ENCODE results near the gene LILRA1. TPM values are rescaled to one million over a fixed set of nuclear protein-coding genes. Genes with fewer than 3 reads are reported as not detected.
"Not testable (repeated sequence)": the region's sequence is repeated elsewhere in the genome, so short reads cannot be mapped to it uniquely, and the experiment has no call there.

Gene LILRA1
- polyA plus RNA-seq, 3 donors = 88.5 to 151 (median 141) TPM

DNA sequence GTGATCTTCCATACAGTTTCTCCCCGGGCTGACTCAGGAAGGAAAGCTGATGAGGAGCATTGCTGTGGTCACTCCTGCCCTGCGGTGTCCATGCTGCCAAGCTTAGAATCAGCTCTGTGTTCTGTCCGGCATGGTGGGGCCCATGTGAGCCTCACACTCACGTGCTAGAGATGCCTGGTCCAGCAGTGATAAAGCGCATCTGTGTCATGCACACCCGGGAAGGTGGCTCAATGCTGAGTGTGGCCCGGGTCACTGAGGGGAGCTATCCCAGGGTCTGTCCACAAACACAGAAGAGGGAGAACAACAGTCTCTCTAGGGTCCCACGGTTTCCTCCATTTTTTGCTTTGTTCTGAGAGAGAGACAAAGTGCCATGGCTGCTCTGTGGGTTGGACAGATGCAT is 33.3 kb downstream of the LILRA1 start:
- H3K9me3 ChIP-seq (replicated peaks in 1 of 2; ENCODE audit: control insufficient read depth in 1 of 2, insufficient read depth in 1 of 2, low read length in 2 of 2) = no peaks in the 10 kb centered on the region
- WGBS (ENCODE audit: insufficient coverage) = 93% methylated on average over 8 of the region's 8 CpGs
- no peak overlapping the region for H2AFZ ChIP-seq (ENCODE audit: insufficient read depth, low read depth, low read length, poor library complexity, severe bottlenecking)
- Mint-ChIP-seq H3K9me3 (peaks cover 0 to 4% (median 0%) of the 10 kb centered on the region in 7 donors), H3K36me3 (peaks cover 11 to 15% of the 10 kb centered on the region in 2 donors), H3K27me3 (ENCODE audit: low read depth in 3 of 3) (peaks cover 0 to 6% (median 3%) of the 10 kb centered on the region in 3 donors), H3K4me1 (peaks cover 62% of the 10 kb centered on the region), H3K4me3 (no peak overlapping the region), H3K27ac (peak overlapping the region in 1 of 7 donors; percentile 23)
- H3K36me3 ChIP-seq (replicated peaks in 1 of 2; ENCODE audit: control insufficient read depth in 1 of 2, insufficient read depth in 2 of 2, low read length in 2 of 2) = peaks cover 3 to 4% of the 10 kb centered on the region in 2 donors
- H3K4me2 ChIP-seq (replicated peaks; ENCODE audit: extremely low read depth, low read length, poor library complexity, severe bottlenecking) = no peak overlapping the region
- DNase-seq = no peak
- peaks cover 13% of the 10 kb centered on the region for H3K79me2 ChIP-seq (ENCODE audit: insufficient read depth, low read length)
- H3K4me3 ChIP-seq (replicated peaks in 1 of 3; ENCODE audit: low read depth in 2 of 3, low read length in 3 of 3) = no peak overlapping the region
- H3K27ac ChIP-seq (ENCODE audit: low read depth in 1 of 2, low read length in 2 of 2) = no peak overlapping the region
- TF ChIP-seq, protein P1, sequence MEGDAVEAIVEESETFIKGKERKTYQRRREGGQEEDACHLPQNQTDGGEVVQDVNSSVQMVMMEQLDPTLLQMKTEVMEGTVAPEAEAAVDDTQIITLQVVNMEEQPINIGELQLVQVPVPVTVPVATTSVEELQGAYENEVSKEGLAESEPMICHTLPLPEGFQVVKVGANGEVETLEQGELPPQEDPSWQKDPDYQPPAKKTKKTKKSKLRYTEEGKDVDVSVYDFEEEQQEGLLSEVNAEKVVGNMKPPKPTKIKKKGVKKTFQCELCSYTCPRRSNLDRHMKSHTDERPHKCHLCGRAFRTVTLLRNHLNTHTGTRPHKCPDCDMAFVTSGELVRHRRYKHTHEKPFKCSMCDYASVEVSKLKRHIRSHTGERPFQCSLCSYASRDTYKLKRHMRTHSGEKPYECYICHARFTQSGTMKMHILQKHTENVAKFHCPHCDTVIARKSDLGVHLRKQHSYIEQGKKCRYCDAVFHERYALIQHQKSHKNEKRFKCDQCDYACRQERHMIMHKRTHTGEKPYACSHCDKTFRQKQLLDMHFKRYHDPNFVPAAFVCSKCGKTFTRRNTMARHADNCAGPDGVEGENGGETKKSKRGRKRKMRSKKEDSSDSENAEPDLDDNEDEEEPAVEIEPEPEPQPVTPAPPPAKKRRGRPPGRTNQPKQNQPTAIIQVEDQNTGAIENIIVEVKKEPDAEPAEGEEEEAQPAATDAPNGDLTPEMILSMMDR (IDR thresholded peaks at IDR 0.05) = no peak
- peaks cover 9% of the 10 kb centered on the region for H4K20me1 ChIP-seq (ENCODE audit: insufficient read depth, low read length)
- peaks cover 30 to 49% of the 10 kb centered on the region in 2 donors for H3K4me1 ChIP-seq (ENCODE audit: control insufficient read depth in 1 of 2, insufficient read depth in 2 of 2, low read length in 2 of 2)
- H3K27me3 ChIP-seq (ENCODE audit: control insufficient read depth in 2 of 2, insufficient read depth in 2 of 2, low read length in 2 of 2) = no peaks in the 10 kb centered on the region
- H3K9ac ChIP-seq (ENCODE audit: insufficient read depth, low read length, poor library complexity, severe bottlenecking) = no peak overlapping the region
- intact Hi-C loops (cut with micrococcal nuclease) = no loop called here

- H3K9me3 Mint-ChIP-seq; H3K27ac ChIP-seq (ENCODE audit: low read depth in 1 of 2, low read length in 2 of 2); H3K4me2 ChIP-seq (replicated peaks; ENCODE audit: extremely low read depth, low read length, poor library complexity, severe bottlenecking); H3K9me3 ChIP-seq (replicated peaks in 1 of 2; ENCODE audit: control insufficient read depth in 1 of 2, insufficient read depth in 1 of 2, low read length in 2 of 2); H2AFZ ChIP-seq (ENCODE audit: insufficient read depth, low read depth, low read length, poor library complexity, severe bottlenecking); H3K27me3 ChIP-seq (ENCODE audit: control insufficient read depth in 2 of 2, insufficient read depth in 2 of 2, low read length in 2 of 2); H3K27me3 Mint-ChIP-seq (ENCODE audit: low read depth in 3 of 3); H3K9ac ChIP-seq (ENCODE audit: insufficient read depth, low read length, poor library complexity, severe bottlenecking); H3K27ac Mint-ChIP-seq; H3K4me3 Mint-ChIP-seq; H3K4me3 ChIP-seq (replicated peaks in 1 of 3; ENCODE audit: low read depth in 2 of 3, low read length in 3 of 3); intact Hi-C loops (cut with micrococcal nuclease); DNase-seq: not testable (repeated sequence)
- H3K79me2 ChIP-seq (ENCODE audit: insufficient read depth, low read length) = peaks cover 17% of the 10 kb centered on the region
- Mint-ChIP-seq H3K36me3 (peaks cover 23 to 26% of the 10 kb centered on the region in 2 donors), H3K4me1 (peaks cover 67% of the 10 kb centered on the region)
- peaks cover 21% of the 10 kb centered on the region for H4K20me1 ChIP-seq (ENCODE audit: insufficient read depth, low read length)
- WGBS (ENCODE audit: insufficient coverage) = 95% methylated on average over 4 of the region's 4 CpGs
- H3K36me3 ChIP-seq (replicated peaks in 1 of 2; ENCODE audit: control insufficient read depth in 1 of 2, insufficient read depth in 2 of 2, low read length in 2 of 2) = peaks cover 13 to 16% of the 10 kb centered on the region in 2 donors
- peaks cover 40 to 61% of the 10 kb centered on the region in 2 donors for H3K4me1 ChIP-seq (ENCODE audit: control insufficient read depth in 1 of 2, insufficient read depth in 2 of 2, low read length in 2 of 2)
Observed at GRCh38 chr19:54627912-54628311, 34.5 kb downstream of the LILRA1 start.

- H3K79me2 ChIP-seq (ENCODE audit: insufficient read depth, low read length) = peaks cover 21% of the 10 kb centered on the region
- Mint-ChIP-seq H3K36me3 (peaks cover 37 to 43% of the 10 kb centered on the region in 2 donors), H3K4me3 (peak within 1 kb of the TSS; percentile 99 to 100), H3K27ac (peak within 1 kb of the TSS; percentile 88 to 96 (median 91)), H3K27me3 (ENCODE audit: low read depth in 3 of 3) (peaks cover 0 to 10% (median 3%) of the 10 kb centered on the region in 3 donors), H3K4me1 (peaks cover 63% of the 10 kb centered on the region)
- not testable (repeated sequence) for H3K9me3 Mint-ChIP-seq; H3K9me3 ChIP-seq (replicated peaks in 1 of 2; ENCODE audit: control insufficient read depth in 1 of 2, insufficient read depth in 1 of 2, low read length in 2 of 2); H3K27me3 ChIP-seq (ENCODE audit: control insufficient read depth in 2 of 2, insufficient read depth in 2 of 2, low read length in 2 of 2)
- intact Hi-C loops (cut with micrococcal nuclease) = loop anchor here (5.0 kb wide), 3 partner anchors 33 to 58 kb away; partner anchors contain the start of genes LILRA1 (in 1 of the 2) and LILRA2 (in 1 of the 2)
- 0% methylated on average over 7 of the region's 9 CpGs for WGBS (ENCODE audit: insufficient coverage)
- H3K4me3 ChIP-seq (replicated peaks in 1 of 3; ENCODE audit: low read depth in 2 of 3, low read length in 3 of 3) = peak within 1 kb of the TSS; percentile 84 to 97 (median 94)
- peaks cover 44% of the 10 kb centered on the region for H4K20me1 ChIP-seq (ENCODE audit: insufficient read depth, low read length)
- peak; percentile 53 to 73 (median 71) for DNase-seq
- peaks cover 35 to 39% of the 10 kb centered on the region in 2 donors for H3K36me3 ChIP-seq (replicated peaks in 1 of 2; ENCODE audit: control insufficient read depth in 1 of 2, insufficient read depth in 2 of 2, low read length in 2 of 2)
- peak within 1 kb of the TSS; percentile 70 to 84 for H3K27ac ChIP-seq (ENCODE audit: low read depth in 1 of 2, low read length in 2 of 2)
- peak within 1 kb of the TSS; percentile 92 for H3K4me2 ChIP-seq (replicated peaks; ENCODE audit: extremely low read depth, low read length, poor library complexity, severe bottlenecking)
- H2AFZ ChIP-seq (ENCODE audit: insufficient read depth, low read depth, low read length, poor library complexity, severe bottlenecking) = peak within 1 kb of the TSS; percentile 83
- H3K9ac ChIP-seq (ENCODE audit: insufficient read depth, low read length, poor library complexity, severe bottlenecking) = peak within 1 kb of the TSS; percentile 68
- H3K4me1 ChIP-seq (ENCODE audit: control insufficient read depth in 1 of 2, insufficient read depth in 2 of 2, low read length in 2 of 2) = peaks cover 41 to 52% of the 10 kb centered on the region in 2 donors
Observed at GRCh38 chr19:54630262-54630661, 36.8 kb downstream of the LILRA1 start, which contains the start of gene LILRB1. Gene LILRB1, plus strand, starts transcription at chr19:54630484. Its CDS starts 590 bp downstream, at chr19:54631074.

Data from CD14-positive monocyte (primary cell).